OCI-LY1 (cell line): ENCODE data around the gene RAB3GAP2.

Experiments used
- EZH2 ChIP-seq: fragments of 200-600 bp; sonication (generic), shearing (Covaris generic); IDR thresholded peaks from 2 replicates; pipeline ENCODE4 v1.8.0; 2017; ENCODE audit warnings: borderline replicate concordance, mixed run types, mild to moderate bottlenecking, antibody characterized with exemption, low read length, moderate library complexity, mixed read lengths
- TF ChIP-seq, protein P1 (sequence below): fragments of 200-600 bp; sonication (generic), shearing (Covaris generic); IDR thresholded peaks from 2 replicates; pipeline ENCODE4 v1.5.1; 2017; ENCODE audit warnings: mild to moderate bottlenecking, antibody characterized with exemption, low read length, moderate library complexity, mixed read lengths

DNA sequence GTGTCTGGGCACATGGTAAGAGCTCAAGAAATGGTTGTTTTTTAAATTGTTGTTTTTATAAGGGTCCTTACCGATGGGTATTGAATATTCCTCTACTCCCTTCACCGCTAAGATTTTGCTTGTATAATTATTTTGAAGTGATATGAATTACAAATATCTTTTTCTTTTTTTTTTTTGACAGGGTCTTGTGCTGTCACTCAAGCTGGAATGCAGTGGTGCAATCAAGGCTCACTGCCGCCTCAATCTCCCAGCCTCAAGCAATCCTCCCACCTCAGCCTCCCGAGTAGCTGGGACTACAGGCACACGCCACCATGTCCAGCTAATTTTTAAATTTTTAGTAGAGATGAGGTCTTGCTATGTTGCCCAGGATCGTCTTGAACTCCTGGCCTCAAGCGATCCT lies 27.1 kb upstream of the RAB3GAP2 start:
- TF ChIP-seq, protein P1, sequence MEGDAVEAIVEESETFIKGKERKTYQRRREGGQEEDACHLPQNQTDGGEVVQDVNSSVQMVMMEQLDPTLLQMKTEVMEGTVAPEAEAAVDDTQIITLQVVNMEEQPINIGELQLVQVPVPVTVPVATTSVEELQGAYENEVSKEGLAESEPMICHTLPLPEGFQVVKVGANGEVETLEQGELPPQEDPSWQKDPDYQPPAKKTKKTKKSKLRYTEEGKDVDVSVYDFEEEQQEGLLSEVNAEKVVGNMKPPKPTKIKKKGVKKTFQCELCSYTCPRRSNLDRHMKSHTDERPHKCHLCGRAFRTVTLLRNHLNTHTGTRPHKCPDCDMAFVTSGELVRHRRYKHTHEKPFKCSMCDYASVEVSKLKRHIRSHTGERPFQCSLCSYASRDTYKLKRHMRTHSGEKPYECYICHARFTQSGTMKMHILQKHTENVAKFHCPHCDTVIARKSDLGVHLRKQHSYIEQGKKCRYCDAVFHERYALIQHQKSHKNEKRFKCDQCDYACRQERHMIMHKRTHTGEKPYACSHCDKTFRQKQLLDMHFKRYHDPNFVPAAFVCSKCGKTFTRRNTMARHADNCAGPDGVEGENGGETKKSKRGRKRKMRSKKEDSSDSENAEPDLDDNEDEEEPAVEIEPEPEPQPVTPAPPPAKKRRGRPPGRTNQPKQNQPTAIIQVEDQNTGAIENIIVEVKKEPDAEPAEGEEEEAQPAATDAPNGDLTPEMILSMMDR: no peak
- no peak for TF ChIP-seq EZH2
